ENCODE results near the gene STMP1. TPM values are rescaled to one million over a fixed set of nuclear protein-coding genes. Genes with fewer than 3 reads are reported as not detected.

STMP1 gene
- polyA plus RNA-seq, 1 donor: 45.6 TPM

DNA sequence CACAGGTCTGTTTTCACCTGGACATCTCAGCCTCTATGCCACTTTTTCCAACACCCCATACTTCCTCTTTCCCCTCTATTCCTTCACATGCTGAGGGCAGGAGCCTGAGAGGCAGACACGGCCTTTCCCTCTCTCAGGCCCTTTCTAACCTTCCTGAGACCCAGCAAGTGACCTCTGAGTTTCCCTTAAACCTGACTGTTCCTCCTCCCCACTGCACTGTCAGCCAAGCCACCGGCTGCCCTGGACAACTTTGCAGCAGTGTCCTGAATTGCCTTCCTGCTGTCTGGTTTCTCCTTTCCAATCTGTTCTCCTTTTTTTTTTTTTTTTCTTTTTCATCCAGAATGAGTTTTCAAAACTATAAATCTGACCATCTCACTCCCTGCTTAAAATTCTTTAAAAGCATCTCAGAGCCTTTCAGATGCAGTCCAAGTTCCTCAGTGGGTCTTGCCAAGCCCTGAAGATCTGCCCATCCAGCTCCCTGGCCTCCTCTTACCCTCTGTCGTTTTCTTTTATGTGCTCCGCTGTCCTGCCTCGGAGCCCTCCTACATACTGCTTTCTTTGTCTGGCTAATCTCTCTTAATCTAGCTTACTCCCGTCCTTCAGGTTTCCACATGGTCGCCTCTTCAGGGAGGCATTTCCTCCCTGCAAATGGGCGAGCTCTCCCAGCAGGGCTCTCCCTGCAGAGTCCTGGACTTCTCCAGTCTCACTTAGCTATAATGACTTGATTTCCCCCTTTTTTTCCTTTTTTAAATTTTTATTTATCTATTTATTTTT is 35.1 kb downstream of the STMP1 start:
- DNase-seq (ENCODE audit: low read depth): no peak

- no peak for DNase-seq (ENCODE audit: low read depth)
Observed at GRCh38 chr7:135704074-135704473, 41.8 kb downstream of the STMP1 start.

DNA sequence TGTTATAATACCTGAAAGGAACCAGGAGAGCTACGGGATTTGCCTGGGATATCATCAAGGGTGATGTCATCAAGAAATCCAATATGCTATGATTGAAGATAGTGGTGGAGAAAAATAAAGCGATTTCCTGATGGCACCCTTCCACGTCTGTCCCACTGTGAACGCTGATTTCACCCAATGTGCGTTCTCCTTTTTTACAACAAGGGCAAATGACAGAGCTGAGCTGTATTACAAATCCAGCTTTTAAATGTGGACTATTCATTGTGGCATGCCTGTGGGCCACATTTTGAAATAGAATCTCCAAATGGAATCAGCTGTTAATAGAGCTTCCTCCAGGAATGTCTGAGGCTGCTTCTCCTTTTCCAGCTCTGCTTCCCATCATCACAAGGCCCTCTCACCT is 42.4 kb downstream of the STMP1 start:
- DNase-seq (ENCODE audit: low read depth): no peak

GRCh38 chr7:135706038-135706742 is 43.9 kb downstream of the STMP1 start:
- DNase-seq (ENCODE audit: low read depth): no peak

DNA sequence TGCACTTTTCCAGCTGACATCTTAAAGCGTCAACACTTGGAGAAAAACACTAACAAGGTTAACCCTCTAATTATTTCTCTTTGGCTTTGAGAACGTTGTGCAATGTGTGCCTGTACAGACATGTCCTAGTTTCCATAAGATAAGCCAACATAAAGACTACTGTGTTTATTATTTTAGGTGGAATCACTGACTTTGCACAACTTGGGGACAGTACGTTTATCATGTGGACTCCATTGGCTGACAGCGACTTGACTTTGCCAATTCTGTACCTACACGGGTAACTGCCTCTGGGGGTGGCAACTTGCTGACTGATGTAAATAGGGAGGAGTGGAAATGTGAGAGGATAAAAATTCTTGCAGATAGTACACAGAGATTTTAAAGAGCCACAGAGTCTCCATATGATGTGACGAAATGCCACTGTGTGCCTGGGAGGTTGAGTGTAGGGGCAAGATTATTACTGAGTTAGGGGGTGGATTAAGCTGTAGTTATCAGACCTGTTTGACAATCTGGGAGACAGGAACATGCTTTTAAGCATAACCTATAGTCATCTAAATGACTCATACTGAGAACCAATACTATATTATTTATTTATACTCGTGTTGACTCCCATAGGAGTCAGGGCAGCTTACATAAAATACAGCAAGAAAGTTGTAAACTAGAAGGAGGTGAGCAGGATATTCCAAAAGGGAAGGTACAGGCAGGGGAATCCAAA is 44.7 kb downstream of the STMP1 start:
- no peak for DNase-seq (ENCODE audit: low read depth)

DNA sequence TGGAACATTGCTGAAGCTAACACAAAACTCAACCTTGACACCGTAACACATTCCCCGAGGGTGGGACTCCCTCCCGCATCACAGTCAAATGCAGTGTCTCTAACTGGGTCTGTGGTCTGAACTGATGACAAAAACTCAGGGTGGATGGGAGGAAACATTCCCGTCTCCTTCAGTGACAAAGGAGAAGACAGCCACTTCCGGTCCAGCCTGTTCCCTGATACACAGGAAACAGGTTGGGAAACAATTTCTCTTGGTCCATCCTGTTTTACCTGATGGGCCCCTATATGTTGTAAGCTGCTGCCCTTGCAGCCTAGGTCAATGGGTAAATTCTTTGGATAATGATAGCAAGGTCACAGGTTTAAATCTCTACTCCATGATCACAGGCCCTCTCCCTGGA is 45.3 kb downstream of the STMP1 start:
- no peak for DNase-seq (ENCODE audit: low read depth)

- no peak for DNase-seq (ENCODE audit: low read depth)
Observed at GRCh38 chr7:135708041-135708440, 45.7 kb downstream of the STMP1 start.

DNA sequence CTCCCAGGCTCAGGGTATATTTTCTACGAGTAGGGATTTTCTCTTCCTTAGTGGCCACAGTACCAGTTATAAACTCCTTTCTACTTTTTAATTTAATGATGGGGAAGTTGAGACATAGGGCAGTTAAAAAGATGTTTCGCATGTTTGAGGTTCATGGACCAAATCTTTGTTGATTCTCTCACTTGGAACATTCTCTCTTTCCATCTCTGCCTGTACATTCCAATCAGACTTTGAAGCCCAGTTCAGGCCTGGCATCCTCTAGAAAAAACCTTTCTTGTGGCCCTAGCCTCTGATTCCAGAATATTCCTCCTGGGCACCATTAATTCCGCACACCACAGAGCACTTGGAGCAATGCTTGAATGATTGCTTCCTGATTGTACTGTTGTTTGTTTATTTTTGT is 47.2 kb downstream of the STMP1 start:
- no peak for DNase-seq (ENCODE audit: low read depth)

DNA sequence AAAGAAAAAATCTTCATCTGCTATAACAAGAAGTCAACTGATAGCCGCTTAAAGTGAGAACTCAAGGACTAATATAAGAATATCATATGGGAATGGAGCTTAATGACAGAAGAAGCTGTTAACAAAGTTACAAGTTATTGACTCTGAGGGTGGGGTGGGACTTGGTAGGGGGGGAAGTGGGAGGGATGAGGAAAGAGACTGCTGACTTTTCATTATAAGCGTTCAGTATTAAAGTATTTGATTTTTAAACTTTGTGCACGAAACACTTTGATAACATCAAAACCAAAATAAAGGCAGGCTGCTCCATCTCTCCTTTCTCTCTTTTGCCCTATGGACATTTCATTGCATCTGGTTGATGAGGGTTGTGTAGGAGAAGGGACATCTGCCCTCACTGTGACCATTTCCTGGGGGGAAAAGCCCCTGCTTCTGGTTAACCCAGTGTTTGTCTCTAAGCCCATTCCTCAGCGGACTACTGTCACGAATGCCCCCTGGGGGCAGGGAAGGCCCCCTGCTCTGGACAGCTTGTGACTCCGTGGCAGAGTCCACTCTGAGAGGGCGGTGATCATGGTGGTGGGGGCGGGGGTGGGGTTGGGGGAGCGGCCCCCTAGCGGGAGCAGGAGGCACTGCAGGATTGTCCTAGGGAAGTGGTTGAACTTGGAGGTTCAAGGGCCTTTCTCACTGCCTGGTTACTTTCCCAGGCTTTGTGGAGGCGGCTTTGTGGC is 48.3 kb downstream of the STMP1 start:
- DNase-seq (ENCODE audit: low read depth): no peak

- DNase-seq (ENCODE audit: low read depth): no peak
Observed at GRCh38 chr7:135711139-135711469, 48.8 kb downstream of the STMP1 start.

GRCh38 chr7:135712182-135712782 is 50.0 kb downstream of the STMP1 start:
- no peak for DNase-seq (ENCODE audit: low read depth)

DNA sequence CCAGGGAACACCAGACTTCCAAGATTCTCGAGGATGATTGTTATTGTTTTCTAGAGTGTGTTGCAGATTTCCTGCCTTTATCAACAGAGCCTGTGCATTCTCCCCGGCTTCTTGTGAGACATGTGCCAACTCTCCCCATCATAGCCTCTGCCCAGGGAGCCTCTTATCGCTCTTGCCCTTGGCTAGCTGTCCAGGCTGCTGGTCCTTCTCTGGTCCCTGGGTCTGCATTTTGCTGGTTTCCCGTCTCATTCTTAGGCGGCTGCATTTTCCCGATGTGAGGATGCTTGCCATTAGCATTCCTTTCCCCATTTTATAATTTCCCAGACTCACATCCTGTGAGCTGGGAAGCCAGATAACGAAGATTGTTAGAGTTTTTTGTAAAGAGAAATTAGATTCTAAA is 50.5 kb downstream of the STMP1 start:
- no peak for DNase-seq (ENCODE audit: low read depth)

DNA sequence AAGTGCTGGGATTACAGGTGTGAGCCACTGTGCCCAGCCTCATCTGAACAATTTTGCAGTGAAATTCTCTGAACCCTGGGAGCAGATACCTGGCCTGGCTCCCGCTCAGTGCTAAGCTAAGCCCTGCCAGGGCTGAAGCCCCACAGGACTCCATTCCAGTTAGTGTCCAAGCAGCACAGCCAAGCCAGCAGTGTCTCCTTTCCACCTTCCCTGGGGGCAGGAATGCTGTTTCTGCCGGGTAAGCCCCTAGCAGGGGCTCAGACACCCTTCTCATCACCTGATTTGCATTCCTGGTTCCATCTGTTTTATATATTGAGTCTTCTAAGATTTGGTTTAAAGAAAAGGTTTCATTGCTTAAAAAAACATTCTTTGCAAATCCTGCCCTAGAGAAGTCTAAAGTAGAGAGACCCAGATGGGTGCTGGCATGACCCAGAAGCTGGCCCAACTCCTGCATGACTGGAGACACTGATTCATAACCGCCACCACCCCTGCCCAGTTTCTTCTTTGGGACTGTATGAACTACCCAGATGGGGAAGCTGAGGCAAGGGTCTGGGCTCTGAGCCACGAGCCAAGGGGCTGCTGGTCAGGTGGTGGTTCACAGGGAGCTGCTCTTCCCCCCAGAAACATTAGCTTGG is 51.6 kb downstream of the STMP1 start:
- no peak for DNase-seq (ENCODE audit: low read depth)

DNA sequence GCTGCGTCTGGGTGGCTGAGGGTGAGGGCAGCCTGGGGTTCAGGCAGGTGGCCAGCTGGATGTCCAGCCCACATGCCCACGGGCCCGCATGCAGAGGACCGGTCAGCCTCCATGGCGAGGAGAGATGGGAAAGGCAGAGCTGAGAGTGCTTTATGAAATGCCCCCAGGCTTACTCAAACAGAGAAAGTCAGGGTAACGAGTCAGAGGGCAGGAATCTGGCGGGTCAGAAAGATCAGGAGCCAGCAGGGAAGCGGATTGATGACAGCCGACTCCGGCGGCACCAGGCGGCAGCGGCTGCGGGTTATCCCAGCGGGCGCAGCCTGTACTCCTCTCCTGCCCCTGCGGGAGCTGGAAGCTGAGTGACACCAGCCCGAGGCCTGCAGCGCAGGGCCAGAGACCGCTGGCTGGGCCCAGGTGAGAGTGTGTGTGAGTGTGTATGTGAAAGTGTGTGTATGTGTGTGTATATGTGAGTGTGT is 52.3 kb downstream of the STMP1 start:
- DNase-seq (ENCODE audit: low read depth): no peak

DNA sequence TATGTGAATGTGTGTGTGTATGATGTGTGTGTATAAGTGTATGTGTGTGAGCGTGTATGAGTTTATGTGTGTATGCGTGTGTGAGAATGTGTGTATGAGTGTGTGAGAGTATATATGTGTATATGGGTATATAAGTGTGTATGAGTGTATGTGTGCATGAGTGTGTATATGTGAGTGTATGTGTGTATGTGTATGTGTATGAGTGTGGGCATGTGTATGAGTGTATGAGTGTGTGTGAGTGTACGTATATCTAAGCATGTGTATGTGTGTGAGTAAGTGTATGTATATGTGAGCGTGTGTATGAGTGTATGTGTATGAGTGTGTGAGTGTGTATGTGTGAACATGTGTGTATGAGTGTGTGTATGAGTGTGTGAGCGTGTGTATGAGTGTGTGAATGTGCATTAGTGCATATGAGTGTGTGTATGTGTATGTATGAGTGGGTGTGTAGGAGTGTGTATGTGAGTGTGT is 52.8 kb downstream of the STMP1 start:
- DNase-seq (ENCODE audit: low read depth): no peak

DNA sequence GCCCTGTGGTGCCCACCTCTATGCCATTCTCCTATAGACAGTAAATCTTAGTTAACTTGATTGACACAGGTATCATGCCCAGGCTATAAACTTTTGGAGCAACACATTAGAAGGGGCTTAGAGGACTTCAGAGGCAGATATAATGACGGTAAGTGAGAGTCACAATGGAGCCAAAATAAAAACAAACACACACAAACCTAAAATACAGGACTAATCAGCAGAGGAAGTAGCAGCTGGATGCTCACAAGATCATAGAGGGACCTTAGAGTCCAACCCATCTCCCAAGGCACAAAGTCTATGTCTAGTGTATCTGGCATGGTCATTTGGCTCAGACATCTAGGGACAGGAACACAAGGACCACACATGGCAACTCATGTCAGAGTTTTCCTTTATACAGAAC is 53.4 kb downstream of the STMP1 start:
- DNase-seq (ENCODE audit: low read depth): no peak

DNA sequence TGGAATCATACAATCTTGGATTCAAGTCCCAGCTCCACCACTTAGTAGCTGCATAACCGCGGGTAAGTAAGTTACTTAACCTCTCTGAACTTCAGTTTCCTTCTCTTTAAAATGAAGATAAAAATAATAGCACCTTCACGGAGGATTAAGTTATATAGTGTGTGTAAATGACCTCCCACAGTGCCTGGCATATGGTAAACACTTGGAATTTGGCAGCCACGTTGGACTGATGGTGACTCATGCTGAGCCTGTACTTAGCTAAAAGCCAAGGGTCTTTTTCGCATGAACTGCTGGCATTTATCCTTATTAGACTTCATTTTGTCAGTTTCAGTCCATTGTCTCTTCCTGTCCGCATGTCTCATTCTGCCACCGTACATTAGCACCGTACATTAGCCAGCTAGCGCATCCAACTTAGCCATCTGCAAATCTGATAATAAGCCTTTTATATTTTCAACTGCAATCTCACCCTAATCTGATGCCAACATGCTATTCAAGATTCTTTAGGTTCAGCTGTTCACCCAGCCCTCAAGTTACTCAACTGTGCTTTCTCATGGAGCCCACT is 54.4 kb downstream of the STMP1 start:
- DNase-seq (ENCODE audit: low read depth): peak; percentile 4

GRCh38 chr7:135717693-135718092 is 55.4 kb downstream of the STMP1 start:
- no peak for DNase-seq (ENCODE audit: low read depth)

DNA sequence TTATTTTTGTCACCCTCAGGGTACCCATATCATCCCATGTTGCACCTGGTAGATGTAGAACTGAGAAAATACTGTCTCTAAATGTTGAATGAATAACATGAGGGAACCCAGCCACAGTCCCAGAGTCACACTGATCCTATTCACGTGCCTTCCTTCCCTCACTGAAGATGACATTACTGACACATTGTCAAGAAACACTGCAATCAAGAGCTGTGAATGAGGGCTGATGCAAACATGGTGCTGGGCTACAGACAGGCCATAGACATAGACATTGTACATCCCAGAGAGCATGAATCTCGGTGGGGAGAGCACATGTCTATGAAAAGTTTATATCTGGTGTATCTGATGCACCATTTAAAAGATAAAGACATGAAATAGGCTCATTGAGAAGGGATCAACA is 55.9 kb downstream of the STMP1 start:
- DNase-seq (ENCODE audit: low read depth): no peak

DNA sequence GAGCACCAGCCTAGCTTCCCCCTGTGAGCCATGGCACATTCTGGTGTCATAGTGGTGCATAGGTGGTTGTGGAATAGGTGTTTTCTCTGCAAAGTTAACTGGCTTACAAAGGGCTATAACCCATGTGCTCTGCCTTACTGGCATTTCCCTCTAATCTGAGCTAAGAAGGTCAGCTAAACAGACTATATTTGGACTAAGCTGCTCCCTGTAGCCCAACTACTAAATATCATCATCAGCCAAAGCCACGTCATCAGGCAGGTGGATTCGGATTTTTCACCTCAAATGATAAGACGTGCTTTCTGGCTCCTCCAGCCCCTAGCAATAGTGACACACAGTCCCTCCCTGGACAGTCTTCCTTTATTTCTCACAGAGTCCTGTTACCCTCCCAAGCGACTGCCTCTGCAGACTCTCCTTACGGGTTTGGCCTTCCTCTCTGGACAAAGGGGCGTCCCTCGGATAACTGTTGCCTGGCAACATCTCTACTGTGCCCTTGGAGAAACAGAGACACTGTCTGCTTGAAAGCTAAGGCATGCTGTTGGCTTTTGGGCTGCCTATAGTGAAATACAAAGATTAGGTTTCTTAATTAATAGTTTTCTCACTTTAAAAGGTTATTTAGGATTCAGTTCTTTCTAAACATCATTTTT is 56.6 kb downstream of the STMP1 start:
- DNase-seq (ENCODE audit: low read depth): no peak
